ENCODE measurements around the gene SPPL2B. TPM values are rescaled to one million over a fixed set of nuclear protein-coding genes. Genes with fewer than 3 reads are reported as not detected.

Gene SPPL2B
- total RNA-seq, 4 donors from 2014 or later: 18.5 to 32.7 (median 30.9) TPM

DNA sequence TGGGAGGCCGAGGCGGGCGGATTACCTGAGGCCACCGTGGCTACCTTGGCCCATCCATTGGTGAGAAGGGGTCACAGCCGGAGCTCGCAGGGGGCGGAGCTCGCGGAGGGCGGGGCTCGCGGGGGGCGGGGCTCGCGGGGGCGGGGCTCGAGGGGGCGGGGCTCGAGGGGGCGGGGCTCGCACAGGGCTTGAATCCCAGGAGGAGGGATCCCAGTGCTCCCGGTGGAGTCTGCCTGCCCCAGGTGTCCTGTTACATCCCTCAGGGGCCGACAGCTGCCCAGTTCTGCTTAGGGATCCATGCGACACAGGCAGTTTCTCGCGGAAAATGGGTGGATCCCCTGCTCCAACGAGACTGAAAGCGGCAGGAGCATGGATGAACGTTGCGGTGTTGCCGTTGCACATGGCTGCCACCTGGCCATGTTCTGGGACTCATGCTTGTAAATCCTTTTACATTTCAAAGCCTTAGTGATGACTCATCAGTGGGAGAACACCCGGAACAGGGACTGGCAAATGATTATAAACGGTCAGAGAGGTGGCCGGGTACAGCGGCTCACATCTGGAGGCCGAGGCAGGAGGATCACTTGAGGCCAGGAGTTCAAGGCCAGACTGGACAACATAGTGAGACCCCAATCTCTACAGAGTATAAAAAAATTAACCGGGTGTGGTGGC, 56.7 kb downstream of the SPPL2B start:
- Histone ChIP-seq H3K36me3 (no peaks in the 10 kb centered on the region), H3K4me1 (peaks cover 0 to 15% (median 2%) of the 10 kb centered on the region in 3 donors), H3K4me3 (no peak overlapping the region), H3K27ac (no peak overlapping the region), H3K9me3 (peaks cover 0 to 9% (median 0%) of the 10 kb centered on the region in 3 donors), H3K27me3 (peaks cover 74% of the 10 kb centered on the region)
- no peak for TF ChIP-seq POLR2AphosphoS5 (IDR thresholded peaks at IDR 0.05)
- no peak for TF ChIP-seq POLR2A (IDR thresholded peaks at IDR 0.05)
- TF ChIP-seq, protein P1, sequence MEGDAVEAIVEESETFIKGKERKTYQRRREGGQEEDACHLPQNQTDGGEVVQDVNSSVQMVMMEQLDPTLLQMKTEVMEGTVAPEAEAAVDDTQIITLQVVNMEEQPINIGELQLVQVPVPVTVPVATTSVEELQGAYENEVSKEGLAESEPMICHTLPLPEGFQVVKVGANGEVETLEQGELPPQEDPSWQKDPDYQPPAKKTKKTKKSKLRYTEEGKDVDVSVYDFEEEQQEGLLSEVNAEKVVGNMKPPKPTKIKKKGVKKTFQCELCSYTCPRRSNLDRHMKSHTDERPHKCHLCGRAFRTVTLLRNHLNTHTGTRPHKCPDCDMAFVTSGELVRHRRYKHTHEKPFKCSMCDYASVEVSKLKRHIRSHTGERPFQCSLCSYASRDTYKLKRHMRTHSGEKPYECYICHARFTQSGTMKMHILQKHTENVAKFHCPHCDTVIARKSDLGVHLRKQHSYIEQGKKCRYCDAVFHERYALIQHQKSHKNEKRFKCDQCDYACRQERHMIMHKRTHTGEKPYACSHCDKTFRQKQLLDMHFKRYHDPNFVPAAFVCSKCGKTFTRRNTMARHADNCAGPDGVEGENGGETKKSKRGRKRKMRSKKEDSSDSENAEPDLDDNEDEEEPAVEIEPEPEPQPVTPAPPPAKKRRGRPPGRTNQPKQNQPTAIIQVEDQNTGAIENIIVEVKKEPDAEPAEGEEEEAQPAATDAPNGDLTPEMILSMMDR (IDR thresholded peaks at IDR 0.05): no peak
- no peak for TF ChIP-seq EP300 (IDR thresholded peaks at IDR 0.05)
- WGBS, 2 donors (ENCODE audit: low coverage in 1 of 2): 39 to 80% methylated on average over 1 to 8 of the region's 37 CpGs
- ATAC-seq: no peak

DNA sequence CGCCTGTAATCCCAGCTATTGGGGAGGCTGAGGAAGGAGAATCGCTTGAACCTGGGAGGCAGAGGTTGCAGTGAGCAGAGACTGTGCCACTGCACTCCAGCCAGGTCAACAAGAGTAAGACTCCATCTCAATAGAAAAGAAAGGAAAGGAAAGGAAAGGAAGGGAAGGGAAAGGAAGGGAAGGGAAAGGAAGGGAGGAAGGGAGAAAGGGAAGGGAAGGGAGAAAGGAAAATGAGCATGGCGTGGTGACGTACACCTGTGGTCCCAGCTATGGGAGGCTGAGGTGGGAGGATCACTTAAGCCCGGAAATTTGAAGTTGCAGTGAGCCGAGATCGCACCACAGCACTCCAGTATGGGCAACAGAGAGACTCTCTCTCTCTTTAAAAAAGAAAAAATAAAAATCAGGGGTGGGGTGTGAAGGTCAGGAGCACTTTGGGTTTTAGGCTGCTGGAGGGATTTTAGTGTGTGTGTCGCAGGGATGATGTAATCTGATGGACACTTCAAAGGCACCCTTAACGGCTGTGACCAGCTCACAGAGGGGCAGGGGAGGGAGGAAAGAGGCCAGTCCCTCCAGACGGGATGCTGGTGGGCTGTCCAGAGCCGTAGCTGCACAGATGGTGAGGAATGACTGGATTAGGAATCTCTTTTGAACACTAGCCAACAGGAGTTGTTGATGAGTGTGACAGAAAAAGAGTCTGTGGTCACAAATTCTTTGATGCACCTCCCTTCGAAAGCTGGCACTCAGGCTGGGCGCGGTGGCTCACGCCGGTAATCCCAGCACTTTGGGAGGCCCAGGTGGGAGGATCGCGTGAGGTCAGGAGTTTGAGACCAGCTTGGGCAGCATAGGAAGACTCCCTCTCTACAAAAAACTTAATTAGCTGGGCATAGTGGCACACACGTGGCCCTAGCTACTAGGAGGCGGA, 59.1 kb downstream of the SPPL2B start:
- H3K27ac ChIP-seq: no peak overlapping the region
- H3K27me3 ChIP-seq: peaks cover 50% of the 10 kb centered on the region
- H3K36me3 ChIP-seq: no peaks in the 10 kb centered on the region
- H3K4me1 ChIP-seq: peaks cover 0 to 20% (median 2%) of the 10 kb centered on the region in 3 donors
- 70 to 75% methylated on average over 8 to 16 of the region's 20 CpGs for WGBS, 2 donors (ENCODE audit: low coverage in 1 of 2)
- TF ChIP-seq POLR2A (IDR thresholded peaks at IDR 0.05) (no peak), EP300 (IDR thresholded peaks at IDR 0.05) (no peak), POLR2AphosphoS5 (IDR thresholded peaks at IDR 0.05) (no peak)
- TF ChIP-seq, protein P1 (IDR thresholded peaks at IDR 0.05): no peak
- H3K4me3 ChIP-seq: no peak overlapping the region
- ATAC-seq: no peak
- no peaks in the 10 kb centered on the region for H3K9me3 ChIP-seq

DNA sequence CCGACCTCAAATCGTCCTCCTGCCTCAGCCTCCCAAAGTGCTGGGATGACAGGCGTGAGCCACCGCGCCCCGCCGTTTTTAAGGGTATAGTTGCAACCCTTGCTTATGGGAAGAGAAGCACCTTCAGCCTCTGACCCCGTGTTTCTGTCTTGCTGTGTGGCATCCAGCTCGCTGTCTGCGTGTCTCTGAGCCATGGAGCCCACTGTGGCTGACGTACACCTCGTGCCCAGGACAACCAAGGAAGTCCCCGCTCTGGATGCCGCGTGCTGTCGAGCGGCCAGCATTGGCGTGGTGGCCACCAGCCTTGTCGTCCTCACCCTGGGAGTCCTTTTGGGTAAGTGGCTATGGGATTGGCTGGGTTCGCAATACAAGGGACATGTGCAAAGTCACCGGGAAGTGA, 61.1 kb downstream of the SPPL2B start:
- no peaks in the 10 kb centered on the region for H3K9me3 ChIP-seq
- ATAC-seq: no peak
- peaks cover 0 to 12% (median 2%) of the 10 kb centered on the region in 3 donors for H3K4me1 ChIP-seq
- no peak overlapping the region for H3K27ac ChIP-seq
- H3K27me3 ChIP-seq: peaks cover 38% of the 10 kb centered on the region
- TF ChIP-seq, protein P1 (IDR thresholded peaks at IDR 0.05): no peak
- TF ChIP-seq POLR2A (IDR thresholded peaks at IDR 0.05) (no peak), EP300 (IDR thresholded peaks at IDR 0.05) (no peak), POLR2AphosphoS5 (IDR thresholded peaks at IDR 0.05) (no peak)
- no peaks in the 10 kb centered on the region for H3K36me3 ChIP-seq
- no peak overlapping the region for H3K4me3 ChIP-seq
- WGBS, 2 donors (ENCODE audit: low coverage in 1 of 2): 91 to 100% methylated on average over 4 to 10 of the region's 21 CpGs

DNA sequence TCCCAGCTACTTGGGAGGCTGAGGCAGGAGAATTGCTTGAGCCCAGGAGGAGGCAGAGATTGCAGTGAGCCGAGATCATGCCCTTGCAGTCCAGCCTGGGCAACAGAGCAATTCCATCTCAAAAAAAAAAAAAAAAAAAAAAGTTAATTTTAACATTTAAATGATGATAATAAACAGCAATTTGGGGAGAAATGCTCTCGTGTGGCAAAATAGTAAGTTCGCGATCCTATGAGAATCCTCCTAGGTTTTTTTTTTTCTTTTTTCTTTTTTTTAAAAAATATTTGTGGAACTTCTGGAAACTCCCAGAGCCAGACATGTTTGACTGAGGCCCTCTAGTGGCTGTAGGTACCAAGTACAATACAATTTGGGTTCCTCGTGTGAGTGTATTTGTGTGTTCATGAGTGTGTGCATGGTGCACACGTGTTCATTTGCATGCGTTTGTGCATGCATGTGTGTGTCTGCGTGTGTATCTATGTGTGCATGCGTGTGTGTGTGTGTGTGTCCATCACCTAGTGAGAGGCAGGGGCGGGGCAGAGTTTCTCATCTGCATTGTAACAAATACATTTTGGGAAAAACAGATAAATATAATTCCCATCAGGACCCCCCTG, 62.7 kb downstream of the SPPL2B start:
- no peaks in the 10 kb centered on the region for H3K36me3 ChIP-seq
- no peak for TF ChIP-seq EP300 (IDR thresholded peaks at IDR 0.05)
- TF ChIP-seq, protein P1 (IDR thresholded peaks at IDR 0.05): peak in 3 of 4 experiments; percentile 71 to 82 (median 73)
- no peak for TF ChIP-seq POLR2AphosphoS5 (IDR thresholded peaks at IDR 0.05)
- no peaks in the 10 kb centered on the region for H3K9me3 ChIP-seq
- H3K27me3 ChIP-seq: peaks cover 40% of the 10 kb centered on the region
- no peak for ATAC-seq
- WGBS, 2 donors (ENCODE audit: low coverage in 1 of 2): 0 to 5% methylated on average over 7 to 9 of the region's 10 CpGs
- H3K27ac ChIP-seq: no peak overlapping the region
- H3K4me1 ChIP-seq: peaks cover 0 to 5% (median 0%) of the 10 kb centered on the region in 3 donors
- no peak overlapping the region for H3K4me3 ChIP-seq

Data from gastroesophageal sphincter (tissue), 4 donors.